NCI-H1694 (cell line): Measurements from ENCODE around the gene FUT8.
"Not testable (repeated sequence)": the region's sequence is repeated elsewhere in the genome, so short reads cannot be mapped to it uniquely, and the experiment has no call there.

Source experiments
- DNase-seq: peaks from one replicate; lab custom pipeline; 2025; lab: John Stamatoyannopoulos, UW

FUT8 gene

GRCh38 chr14:65709576-65709975 is 297.0 kb downstream of the FUT8 start:
- no peak for DNase-seq

GRCh38 chr14:65716813-65717212 is 304.3 kb downstream of the FUT8 start:
- not testable (repeated sequence) for DNase-seq

- not testable (repeated sequence) for DNase-seq
These were observed 304.9 kb downstream of the FUT8 start for GRCh38 chr14:65717384-65717915.

GRCh38 chr14:65718629-65719028 is 306.1 kb downstream of the FUT8 start:
- DNase-seq, result no peak

- no peak for DNase-seq
These were observed 307.6 kb downstream of the FUT8 start for GRCh38 chr14:65720171-65720570.

GRCh38 chr14:65720743-65721142 is 308.2 kb downstream of the FUT8 start:
- DNase-seq, result no peak

- no peak for DNase-seq
These were observed 310.8 kb downstream of the FUT8 start for GRCh38 chr14:65723348-65723747.

GRCh38 chr14:65728604-65729003 is 316.1 kb downstream of the FUT8 start:
- no peak for DNase-seq

GRCh38 chr14:65729566-65729965 is 317.0 kb downstream of the FUT8 start:
- DNase-seq, result no peak

- no peak for DNase-seq
These were observed 319.5 kb downstream of the FUT8 start for GRCh38 chr14:65731933-65732506.

GRCh38 chr14:65738339-65738738 is 325.8 kb downstream of the FUT8 start:
- DNase-seq, result no peak

GRCh38 chr14:65745396-65746190 is 333.1 kb downstream of the FUT8 start:
- no peak for DNase-seq

GRCh38 chr14:65748796-65749195 is 336.3 kb downstream of the FUT8 start:
- DNase-seq, result no peak

GRCh38 chr14:65749287-65749686 is 336.8 kb downstream of the FUT8 start:
- no peak for DNase-seq

GRCh38 chr14:65750906-65751305 is 338.4 kb downstream of the FUT8 start:
- no peak for DNase-seq

GRCh38 chr14:65751510-65751909 is 339.0 kb downstream of the FUT8 start:
- DNase-seq, result no peak

GRCh38 chr14:65753061-65753460 is 340.5 kb downstream of the FUT8 start:
- DNase-seq, result no peak

- DNase-seq, result no peak
These were observed 342.8 kb downstream of the FUT8 start for GRCh38 chr14:65755331-65755730.

- DNase-seq, result no peak
These were observed 344.4 kb downstream of the FUT8 start for GRCh38 chr14:65756880-65757279.

- no peak for DNase-seq
These were observed 356.6 kb downstream of the FUT8 start for GRCh38 chr14:65769151-65769550.

GRCh38 chr14:65770681-65771080 is 358.2 kb downstream of the FUT8 start:
- DNase-seq, result no peak

GRCh38 chr14:65771271-65771670 is 358.7 kb downstream of the FUT8 start:
- no peak for DNase-seq

- DNase-seq, result no peak
These were observed 359.9 kb downstream of the FUT8 start for GRCh38 chr14:65772466-65772865.
